HG02840 (cell line): ENCODE results near the gene PLEKHA6.
"Not testable (repeated sequence)": the region's sequence is repeated elsewhere in the genome, so short reads cannot be mapped to it uniquely, and the experiment has no call there.

Source experiments
- ATAC-seq: cut with Tn5 transposase; IDR thresholded peaks from one replicate; pipeline ENCODE4 v1.9.1; 2021; ENCODE audit warnings: mild to moderate bottlenecking, moderate library complexity, moderate number of reproducible peaks; ENCODE audit not compliant: unreplicated experiment, low FRiP score

The PLEKHA6 gene

GRCh38 chr1:204318324-204318723 lies 41.4 kb downstream of the PLEKHA6 start:
- ATAC-seq, result no peak

GRCh38 chr1:204317170-204317569 lies 42.6 kb downstream of the PLEKHA6 start:
- no peak for ATAC-seq

GRCh38 chr1:204316164-204316563 lies 43.6 kb downstream of the PLEKHA6 start:
- no peak for ATAC-seq

GRCh38 chr1:204314893-204315658 lies 44.7 kb downstream of the PLEKHA6 start:
- no peak for ATAC-seq

DNA sequence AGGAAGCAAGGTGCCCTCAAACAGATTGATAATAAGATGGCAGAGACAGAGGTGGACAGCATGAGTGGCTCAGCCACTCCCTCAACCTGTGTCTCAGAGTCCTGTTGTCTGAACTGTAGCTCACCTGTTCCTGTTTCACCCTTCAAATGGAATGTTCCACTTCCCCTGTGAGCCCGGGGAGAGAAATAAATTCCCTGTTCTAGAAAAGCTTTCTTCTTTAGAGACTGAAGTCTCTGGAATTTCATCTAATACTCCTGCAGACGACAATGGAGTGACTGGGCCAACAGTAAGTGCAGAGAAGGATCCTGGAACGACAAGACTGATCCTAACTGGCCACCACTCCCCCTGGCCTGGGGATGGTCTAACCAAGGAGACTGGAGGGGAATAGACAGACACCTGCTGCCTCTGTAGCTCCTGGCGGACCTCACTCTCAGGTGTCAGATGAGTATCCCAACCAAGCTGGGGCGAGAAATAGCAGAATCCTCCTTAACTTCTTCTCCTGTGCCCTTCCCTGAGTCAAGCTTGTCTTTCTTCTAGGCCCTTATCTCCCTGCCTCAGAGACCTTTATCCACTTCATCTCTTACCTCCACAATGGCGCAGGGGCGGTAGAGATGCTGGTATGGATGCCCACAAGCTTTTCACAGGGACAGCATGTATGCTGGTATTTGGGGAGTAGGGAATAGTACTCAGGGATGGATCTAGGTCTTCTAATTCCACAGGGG lies 45.4 kb downstream of the PLEKHA6 start:
- ATAC-seq, result no peak

- ATAC-seq, result no peak
These were observed 46.1 kb downstream of the PLEKHA6 start for GRCh38 chr1:204313675-204314074.

GRCh38 chr1:204310970-204311369 lies 48.8 kb downstream of the PLEKHA6 start:
- ATAC-seq, result not testable (repeated sequence)

GRCh38 chr1:204308023-204308628 lies 51.6 kb downstream of the PLEKHA6 start:
- ATAC-seq, result no peak

DNA sequence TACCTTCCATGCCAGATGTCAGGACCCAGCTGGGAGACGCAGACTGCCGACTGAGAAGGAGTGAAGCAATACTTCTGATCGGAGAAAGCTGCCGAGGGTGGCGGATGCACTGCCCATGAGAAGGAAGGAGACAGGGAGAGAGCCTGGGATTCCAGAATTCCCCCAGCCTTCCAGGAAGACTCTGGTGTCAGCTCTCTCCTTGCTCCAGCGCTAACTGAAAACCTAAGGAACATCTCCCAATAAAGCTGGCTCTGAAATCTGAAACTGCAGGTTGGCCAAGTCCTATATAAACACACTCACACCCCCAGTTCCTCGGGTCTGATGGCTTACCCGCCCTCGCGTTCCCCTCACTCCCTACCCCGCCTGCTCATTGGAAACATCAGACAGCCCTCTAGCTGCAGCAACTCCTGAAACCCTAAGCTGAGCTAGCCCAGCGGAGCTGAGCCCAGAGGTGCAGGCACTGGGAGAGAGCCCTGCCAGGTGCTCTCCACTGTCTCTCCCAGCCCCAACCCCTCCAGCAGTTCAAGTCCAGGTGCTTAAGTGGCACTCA lies 52.3 kb downstream of the PLEKHA6 start:
- ATAC-seq, result no peak

DNA sequence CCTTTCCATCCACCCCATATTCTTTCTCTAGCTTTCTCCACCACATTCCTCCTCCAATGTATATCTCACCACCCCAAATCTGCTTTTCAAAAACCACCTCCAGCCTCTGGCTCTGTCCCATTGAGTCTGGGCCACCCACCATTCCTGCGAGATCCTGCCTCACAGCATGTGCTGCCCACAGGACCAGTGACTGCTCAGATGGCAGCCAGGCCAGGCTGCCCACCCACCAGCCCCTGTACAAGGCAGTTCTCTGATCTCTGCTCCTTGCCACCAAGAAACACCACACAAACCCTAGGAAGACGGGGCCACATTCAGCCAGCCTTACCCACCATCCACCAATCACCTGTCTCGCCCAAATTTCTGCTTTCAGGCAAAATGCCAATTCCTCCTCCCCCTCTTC lies 53.7 kb downstream of the PLEKHA6 start:
- no peak for ATAC-seq

GRCh38 chr1:204304067-204304466 lies 55.7 kb downstream of the PLEKHA6 start:
- ATAC-seq, result no peak

DNA sequence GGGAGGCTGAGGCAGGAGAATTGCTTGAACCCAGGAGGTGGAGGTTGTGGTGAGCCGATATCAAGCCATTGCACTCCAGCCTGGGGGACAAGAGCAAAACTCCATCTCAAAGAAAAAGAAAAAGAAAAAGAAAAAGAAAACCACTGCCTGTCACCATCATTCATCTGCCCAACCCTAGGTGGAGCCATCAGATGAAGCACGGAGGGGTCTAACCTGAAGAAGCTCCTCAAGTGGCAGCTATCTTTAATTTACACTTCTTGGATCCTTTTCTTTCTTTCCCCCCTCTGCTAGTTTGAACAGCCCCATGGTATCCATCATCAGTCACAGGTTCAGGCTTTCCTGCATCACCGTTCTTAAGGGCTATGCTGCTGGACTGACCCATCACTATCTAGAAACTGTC lies 57.0 kb downstream of the PLEKHA6 start:
- no peak for ATAC-seq

- ATAC-seq, result no peak
These were observed 58.4 kb downstream of the PLEKHA6 start for GRCh38 chr1:204301171-204301957.

DNA sequence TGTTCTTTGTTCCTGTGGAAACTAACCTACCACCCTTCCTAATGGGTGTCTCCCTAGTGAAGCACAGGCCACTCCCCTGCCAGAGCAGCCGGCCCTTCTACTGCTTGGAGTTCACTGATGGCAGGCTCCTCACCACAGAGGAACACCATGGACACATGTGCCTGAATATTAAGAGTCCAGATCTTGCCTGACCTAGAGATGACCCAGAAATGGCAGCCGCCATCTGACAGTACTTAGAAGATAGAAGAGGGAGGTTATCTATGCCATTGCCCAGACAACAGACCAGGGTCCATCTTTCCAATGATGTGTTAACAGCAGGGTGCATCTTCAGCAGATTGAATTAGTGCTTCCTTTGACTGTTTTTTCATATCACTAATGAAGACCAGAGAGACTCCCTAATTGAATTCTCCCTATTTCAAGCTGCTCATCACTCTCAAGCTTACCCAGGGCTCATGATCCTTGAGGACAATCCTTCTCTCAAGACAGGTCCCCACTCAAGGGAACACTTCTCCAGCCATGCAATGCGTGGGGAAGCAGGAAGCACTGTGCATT lies 59.8 kb downstream of the PLEKHA6 start:
- no peak for ATAC-seq

- ATAC-seq, result no peak
These were observed 63.2 kb downstream of the PLEKHA6 start for GRCh38 chr1:204296431-204296988.

DNA sequence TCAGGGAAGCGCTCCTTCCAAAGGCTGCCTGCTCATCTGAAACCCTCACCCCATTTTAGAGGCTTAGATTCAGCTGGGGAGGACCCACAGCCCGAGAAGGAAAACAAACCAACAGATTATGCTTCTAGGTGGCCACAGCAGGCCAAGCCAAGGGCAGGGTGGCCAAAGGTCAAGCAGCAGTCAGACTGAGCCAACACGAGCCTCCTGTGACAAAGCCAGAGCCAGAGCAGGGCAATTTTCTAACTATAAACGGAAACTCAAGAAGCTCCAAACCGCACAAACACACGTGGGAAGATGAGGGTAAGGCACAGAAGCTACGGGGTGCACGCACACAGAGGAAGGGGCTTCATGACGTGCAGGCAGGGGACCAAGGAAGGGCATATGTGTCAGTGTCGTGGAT lies 64.1 kb downstream of the PLEKHA6 start:
- no peak for ATAC-seq

DNA sequence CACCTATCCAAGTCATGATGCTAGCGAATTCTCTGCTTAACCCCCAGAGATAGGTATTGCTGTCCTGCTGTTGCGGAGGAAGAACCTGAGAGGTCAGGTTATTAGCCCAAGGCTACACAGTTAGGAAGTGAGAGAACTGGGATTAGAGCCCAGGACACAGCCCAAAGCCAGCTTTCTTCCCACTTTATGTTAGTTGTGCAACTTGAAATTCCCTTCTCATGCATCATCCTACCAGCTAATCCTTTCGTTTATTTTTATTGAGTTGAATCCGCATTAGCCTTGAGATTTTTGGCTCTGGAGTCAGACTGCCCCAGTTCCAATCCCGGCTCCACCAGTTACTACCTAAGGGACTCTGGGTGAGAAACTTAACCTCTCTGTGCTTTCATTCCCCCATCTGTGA lies 65.4 kb downstream of the PLEKHA6 start:
- ATAC-seq, result no peak

DNA sequence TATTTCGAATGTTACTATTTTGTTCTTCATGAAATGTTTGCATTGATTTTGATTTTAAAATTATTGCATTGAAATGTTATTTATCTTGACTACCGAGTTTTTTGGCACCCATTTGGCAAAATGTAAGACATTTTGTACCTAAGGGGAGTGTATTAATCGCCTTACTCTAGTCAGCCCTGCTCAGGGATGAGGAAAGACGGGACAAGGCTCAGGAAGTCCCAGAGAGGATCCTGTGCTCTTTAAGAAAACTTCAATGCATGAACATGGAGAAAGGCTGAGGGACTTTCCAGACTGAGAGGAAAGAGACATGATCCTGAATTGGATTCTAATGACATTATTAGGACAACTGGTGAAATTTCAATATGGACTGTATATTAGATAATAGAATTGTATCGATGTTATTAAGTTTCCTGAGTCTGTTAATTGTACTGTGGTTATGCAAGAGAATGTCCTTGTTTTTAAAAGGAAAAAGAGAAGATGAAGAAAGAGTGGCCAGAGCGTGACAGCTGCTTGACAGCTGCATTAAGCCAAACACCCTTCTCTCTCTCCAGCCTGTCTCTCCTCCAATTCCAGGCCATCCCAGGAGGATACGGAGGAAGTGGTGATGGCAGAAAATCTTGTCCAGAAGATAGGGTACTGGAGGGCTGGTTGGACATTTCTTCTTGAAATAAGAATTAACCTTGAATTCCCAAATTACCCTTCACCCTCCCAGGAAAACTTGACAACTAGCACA lies 66.0 kb downstream of the PLEKHA6 start:
- no peak for ATAC-seq

DNA sequence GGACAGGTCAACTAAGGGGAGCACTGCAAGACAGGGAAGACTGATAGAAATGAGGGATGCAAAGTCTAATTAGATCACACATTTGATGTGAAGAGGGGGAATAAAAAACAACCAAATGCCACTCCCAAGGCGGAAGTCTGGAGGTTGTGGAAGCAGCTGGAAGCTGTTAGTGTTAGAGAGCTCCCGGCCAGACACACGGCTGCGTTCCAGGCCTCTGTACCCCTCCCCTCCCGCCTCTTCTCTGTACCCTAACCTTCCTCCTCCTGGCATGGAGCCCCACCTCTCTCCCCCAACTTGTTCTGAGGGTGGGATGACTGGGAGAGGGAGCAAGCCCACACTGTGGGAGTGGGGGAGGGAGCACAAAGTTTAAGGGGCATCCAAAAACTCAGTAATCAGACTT lies 67.0 kb downstream of the PLEKHA6 start:
- ATAC-seq, result no peak
